Smooth muscle cell (in vitro differentiated cells): ENCODE measurements around the gene P2RY11. TPM values are rescaled to one million over a fixed set of nuclear protein-coding genes. Genes with fewer than 3 reads are reported as not detected.
A peak's percentile ranks its signal among the peaks of the same experiment; 100 is the strongest.

ENCODE experiments used
- DNase-seq: peaks from one replicate; lab custom pipeline; 2025; ENCODE audit not compliant: unreplicated experiment; lab: John Stamatoyannopoulos, UW
- H2AFZ ChIP-seq: fragments of 200-600 bp; sonication (generic); 2 replicates; pipeline ENCODE4 v1.6.0; 2016; ENCODE audit warnings: antibody characterized with exemption, low read depth, mild to moderate bottlenecking
- H3F3A ChIP-seq: fragments of 200-600 bp; sonication (generic); 2 replicates; pipeline ENCODE4 v1.6.0; 2017; ENCODE audit warnings: antibody characterized with exemption, low read depth
- H3K27ac ChIP-seq: fragments of 200-600 bp; sonication (generic); 2 replicates; pipeline ENCODE4 v1.5.1; 2016; ENCODE audit warnings: low read depth, mild to moderate bottlenecking
- H3K27me3 ChIP-seq: fragments of 200-600 bp; sonication (generic); 2 replicates; pipeline ENCODE4 v1.6.1; 2016; ENCODE audit warnings: low read depth, mild to moderate bottlenecking
- H3K36me3 ChIP-seq: fragments of 200-600 bp; sonication (generic); 2 replicates; pipeline ENCODE4 v1.5.1; 2016; ENCODE audit warnings: low read depth
- H3K4me1 ChIP-seq: fragments of 200-600 bp; sonication (generic); 2 replicates; pipeline ENCODE4 v1.5.1; 2016; ENCODE audit warnings: low read depth
- H3K4me2 ChIP-seq: fragments of 200-600 bp; sonication (generic); 2 replicates; pipeline ENCODE4 v1.6.0; 2016; ENCODE audit warnings: mild to moderate bottlenecking
- H3K4me3 ChIP-seq: fragments of 200-600 bp; sonication (generic); 2 replicates; pipeline ENCODE4 v1.5.1; 2016; ENCODE audit warnings: mild to moderate bottlenecking
- H3K79me2 ChIP-seq: fragments of 200-600 bp; sonication (generic); 2 replicates; pipeline ENCODE4 v1.6.0; 2016; ENCODE audit warnings: low read depth, mild to moderate bottlenecking
- H3K9ac ChIP-seq: fragments of 200-600 bp; sonication (generic); 2 replicates; pipeline ENCODE4 v1.6.0; 2016; ENCODE audit warnings: low read depth
- H3K9me3 ChIP-seq: fragments of 200-600 bp; sonication (generic); replicated peaks from 2 replicates; pipeline ENCODE4 v1.5.1; 2016; ENCODE audit warnings: low read depth
- H4K20me1 ChIP-seq: fragments of 200-600 bp; sonication (generic); 2 replicates; pipeline ENCODE4 v1.6.0; 2016; ENCODE audit warnings: low read depth
- CTCF ChIP-seq: fragments of 200-600 bp; sonication (generic); IDR thresholded peaks from 2 replicates; pipeline ENCODE4 v1.5.1; 2017; ENCODE audit warnings: borderline replicate concordance, mild to moderate bottlenecking, antibody characterized with exemption; ENCODE audit not compliant: insufficient read depth, poor library complexity, severe bottlenecking
- WGBS: methylation state at CpG from one replicate; pipeline ENCODE4 v1.1.7; 2016; ENCODE audit warnings: low lambda C conversion rate; 5-methylcytosine and 5-hydroxymethylcytosine counted together
- polyA plus RNA-seq: library from polyadenylated mRNA; unstranded; fragments of >200 nt; fragmentation: Nextera tagmentation; extraction: Ambion mirVana; gene quantifications from 2 replicates; pipeline ENCODE4 v1.2.1, GENCODE V29; 2016
- small RNA-seq: library from RNA; depleted of rRNA; stranded (forward); fragments of <200 nt; gene quantifications from one replicate; pipeline ENCODE3, GENCODE V24; 2014
- total RNA-seq: library from RNA; depleted of rRNA; stranded (reverse); fragments of >200 nt; gene quantifications from 2 replicates; pipeline ENCODE4 v1.2.3, GENCODE V29; 2014

The P2RY11 gene
- total and polyA plus RNA-seq, 2 experiments from 2014 or later = 1.5 to 3.8 TPM

GRCh38 chr19:10163536-10163935 lies 52.0 kb downstream of the P2RY11 start:
- no peak for DNase-seq
- Histone ChIP-seq H3K4me1 (no peaks in the 10 kb centered on the region), H3K9ac (no peak overlapping the region), H2AFZ (no peak overlapping the region), H3F3A (no peaks in the 10 kb centered on the region), H3K9me3 (no peaks in the 10 kb centered on the region), H3K4me3 (no peak overlapping the region), H3K27me3 (no peaks in the 10 kb centered on the region), H4K20me1 (no peaks in the 10 kb centered on the region), H3K36me3 (peaks cover 8% of the 10 kb centered on the region), H3K27ac (no peak overlapping the region), H3K4me2 (no peak overlapping the region), H3K79me2 (no peaks in the 10 kb centered on the region)
- no peak for TF ChIP-seq CTCF
- WGBS = 95% methylated on average over 3 of the region's 3 CpGs

Small RNA genes lying within 50 kb of the gene (small RNA-seq; reads per million reads assigned to genes)
- 51.3 reads per million, percentile 96 among the genes with 10 or more reads in this experiment for gene SNORD105
- 8,701 reads per million, percentile 100 among the genes with 10 or more reads in this experiment for gene SNORD105B

Other genes starting within 250 kb of the P2RY11 start
- gene OLFM2, start 175.2 kb upstream of the P2RY11 start, total RNA-seq = 63.1 and 72.2 TPM in 2 replicates
- gene OLFM2, start 175.2 kb upstream of the P2RY11 start, polyA plus RNA-seq = 111 and 119 TPM in 2 replicates
- gene COL5A3, start 101.2 kb upstream of the P2RY11 start, total RNA-seq = 11.2 and 12.8 TPM in 2 replicates
- gene COL5A3, start 101.2 kb upstream of the P2RY11 start, polyA plus RNA-seq = 8.2 and 14.4 TPM in 2 replicates
- not detected in 2 replicates for gene RDH8, start 98.2 kb upstream of the P2RY11 start, total RNA-seq
- not detected in 2 replicates for gene RDH8, start 98.2 kb upstream of the P2RY11 start, polyA plus RNA-seq
- gene SHFL, start 25.4 kb upstream of the P2RY11 start, total RNA-seq = 13.7 and 15.6 TPM in 2 replicates
- gene SHFL, start 25.4 kb upstream of the P2RY11 start, polyA plus RNA-seq = 22.6 and 28.7 TPM in 2 replicates
- 3.5 and 5.5 TPM in 2 replicates for gene ANGPTL6, start 9.0 kb upstream of the P2RY11 start, total RNA-seq
- 7.2 and 8.6 TPM in 2 replicates for gene ANGPTL6, start 9.0 kb upstream of the P2RY11 start, polyA plus RNA-seq
- 9.7 and 11.1 TPM in 2 replicates for gene PPAN, start 5.3 kb upstream of the P2RY11 start, total RNA-seq
- 22.6 and 25.6 TPM in 2 replicates for gene PPAN, start 5.3 kb upstream of the P2RY11 start, polyA plus RNA-seq
- 138 and 164 TPM in 2 replicates for gene EIF3G, start 8.2 kb downstream of the P2RY11 start, total RNA-seq
- gene EIF3G, start 8.2 kb downstream of the P2RY11 start, polyA plus RNA-seq = 185 and 196 TPM in 2 replicates
- 37.6 and 39.5 TPM in 2 replicates for gene DNMT1, start 83.3 kb downstream of the P2RY11 start, total RNA-seq
- gene DNMT1, start 83.3 kb downstream of the P2RY11 start, polyA plus RNA-seq = 56.7 and 78.4 TPM in 2 replicates
- 6.4 and 9.8 TPM in 2 replicates for gene S1PR2, start 119.6 kb downstream of the P2RY11 start, total RNA-seq
- gene S1PR2, start 119.6 kb downstream of the P2RY11 start, polyA plus RNA-seq = 6.5 and 7.4 TPM in 2 replicates
- 36.4 and 47.8 TPM in 2 replicates for gene MRPL4, start 140.5 kb downstream of the P2RY11 start, total RNA-seq
- gene MRPL4, start 140.5 kb downstream of the P2RY11 start, polyA plus RNA-seq = 63.5 and 72.1 TPM in 2 replicates
- 4.6 and 10.4 TPM in 2 replicates for gene ICAM1, start 159.4 kb downstream of the P2RY11 start, total RNA-seq
- gene ICAM1, start 159.4 kb downstream of the P2RY11 start, polyA plus RNA-seq = 9.2 and 9.7 TPM in 2 replicates
- 0.90 and 1.9 TPM in 2 replicates for gene ICAM4, start 175.3 kb downstream of the P2RY11 start, total RNA-seq
- 2.2 and 3.4 TPM in 2 replicates for gene ICAM4, start 175.3 kb downstream of the P2RY11 start, polyA plus RNA-seq
- 1.9 and 4.0 TPM in 2 replicates for gene ICAM5, start 178.3 kb downstream of the P2RY11 start, total RNA-seq
- gene ICAM5, start 178.3 kb downstream of the P2RY11 start, polyA plus RNA-seq = 4.4 and 6.4 TPM in 2 replicates
- gene ZGLP1, start 198.1 kb downstream of the P2RY11 start, total RNA-seq = 2.9 TPM in 1 of 2 replicates, not detected in the other
- gene ZGLP1, start 198.1 kb downstream of the P2RY11 start, polyA plus RNA-seq = 4.8 and 6.1 TPM in 2 replicates
- 7.6 and 15.3 TPM in 2 replicates for gene FDX2, start 204.3 kb downstream of the P2RY11 start, total RNA-seq
- 39.1 and 46.0 TPM in 2 replicates for gene FDX2, start 204.3 kb downstream of the P2RY11 start, polyA plus RNA-seq
- gene RAVER1, start 221.8 kb downstream of the P2RY11 start, total RNA-seq = 8.3 and 18.3 TPM in 2 replicates
- 35.5 and 43.0 TPM in 2 replicates for gene RAVER1, start 221.8 kb downstream of the P2RY11 start, polyA plus RNA-seq
- gene ICAM3, start 227.9 kb downstream of the P2RY11 start, total RNA-seq = 4.5 and 6.5 TPM in 2 replicates
- gene ICAM3, start 227.9 kb downstream of the P2RY11 start, polyA plus RNA-seq = 29.3 and 31.3 TPM in 2 replicates